Loucy (cell line): ENCODE measurements around the gene GBP6.
A peak's percentile ranks its signal among the peaks of the same experiment; 100 is the strongest.
"Not testable (repeated sequence)": the region's sequence is repeated elsewhere in the genome, so short reads cannot be mapped to it uniquely, and the experiment has no call there.

Experiments used
- H2AFZ ChIP-seq: fragments of 200-600 bp; sonication (generic); 2 replicates; pipeline ENCODE4 v1.6.0; 2016; ENCODE audit warnings: antibody characterized with exemption, mild to moderate bottlenecking, low read length, moderate library complexity
- H3F3A ChIP-seq: fragments of 200-600 bp; 2 replicates; pipeline ENCODE4 v1.6.0; 2016; ENCODE audit warnings: antibody characterized with exemption, low read depth, mild to moderate bottlenecking
- H3K27me3 ChIP-seq: fragments of 200-600 bp; sonication (generic); 2 replicates; pipeline ENCODE4 v1.6.1; 2014; ENCODE audit warnings: low read length, mild to moderate bottlenecking; ENCODE audit not compliant: insufficient read depth, poor library complexity, severe bottlenecking
- H3K36me3 ChIP-seq: fragments of 200-600 bp; sonication (generic); 2 replicates; pipeline ENCODE4 v1.6.1; 2016; ENCODE audit warnings: low read length; ENCODE audit not compliant: insufficient read depth
- H3K4me1 ChIP-seq: fragments of 200-600 bp; sonication (generic); 2 replicates; pipeline ENCODE4 v1.5.1; 2014; ENCODE audit warnings: low read length, mild to moderate bottlenecking; ENCODE audit not compliant: insufficient read depth, poor library complexity, severe bottlenecking
- H3K4me2 ChIP-seq: fragments of 200-600 bp; sonication (generic); 2 replicates; pipeline ENCODE4 v1.6.0; 2014; ENCODE audit warnings: antibody characterized with exemption, low read length, low read depth, mild to moderate bottlenecking; ENCODE audit not compliant: poor library complexity, severe bottlenecking
- H3K4me3 ChIP-seq: fragments of 200-600 bp; sonication (generic); 2 replicates; pipeline ENCODE4 v1.5.1; 2014; ENCODE audit warnings: low read length, mild to moderate bottlenecking, mixed read lengths; ENCODE audit not compliant: poor library complexity, severe bottlenecking
- H3K79me2 ChIP-seq: fragments of 200-600 bp; sonication (generic); 2 replicates; pipeline ENCODE4 v1.6.1; 2014; ENCODE audit warnings: low read length; ENCODE audit not compliant: insufficient read depth
- H3K9ac ChIP-seq: fragments of 200-600 bp; sonication (generic); 2 replicates; pipeline ENCODE4 v1.6.0; 2014; ENCODE audit warnings: mild to moderate bottlenecking, low read depth, low read length, moderate library complexity; ENCODE audit not compliant: poor library complexity, severe bottlenecking
- H3K9me2 ChIP-seq: fragments of 200-600 bp; sonication (generic); replicated peaks from 2 replicates; pipeline ENCODE4 v1.6.1; 2016; ENCODE audit warnings: low read depth, low read length, mixed read lengths
- H3K9me3 ChIP-seq: fragments of 200-600 bp; sonication (generic); 2 replicates; pipeline ENCODE4 v1.6.1; 2014; ENCODE audit warnings: mild to moderate bottlenecking, antibody characterized with exemption, low read length, low read depth; ENCODE audit not compliant: insufficient read depth
- H4K20me1 ChIP-seq: fragments of 200-600 bp; sonication (generic); 2 replicates; pipeline ENCODE4 v1.6.0; 2014; ENCODE audit warnings: antibody characterized with exemption, low read length, mild to moderate bottlenecking; ENCODE audit not compliant: insufficient read depth, poor library complexity, severe bottlenecking
- EZH2phosphoT487 ChIP-seq: fragments of 200-600 bp; IDR thresholded peaks from 2 replicates; pipeline ENCODE4 v1.6.1; 2018; ENCODE audit warnings: antibody characterized with exemption, mild to moderate bottlenecking, moderate library complexity, borderline replicate concordance
- TF ChIP-seq, protein P1 (sequence below): fragments of 200-600 bp; sonication (generic); conservative IDR thresholded peaks from 2 replicates; pipeline ENCODE4 v1.5.1; 2014; ENCODE audit warnings: mild to moderate bottlenecking, antibody characterized with exemption, low read length

GBP6 gene

DNA sequence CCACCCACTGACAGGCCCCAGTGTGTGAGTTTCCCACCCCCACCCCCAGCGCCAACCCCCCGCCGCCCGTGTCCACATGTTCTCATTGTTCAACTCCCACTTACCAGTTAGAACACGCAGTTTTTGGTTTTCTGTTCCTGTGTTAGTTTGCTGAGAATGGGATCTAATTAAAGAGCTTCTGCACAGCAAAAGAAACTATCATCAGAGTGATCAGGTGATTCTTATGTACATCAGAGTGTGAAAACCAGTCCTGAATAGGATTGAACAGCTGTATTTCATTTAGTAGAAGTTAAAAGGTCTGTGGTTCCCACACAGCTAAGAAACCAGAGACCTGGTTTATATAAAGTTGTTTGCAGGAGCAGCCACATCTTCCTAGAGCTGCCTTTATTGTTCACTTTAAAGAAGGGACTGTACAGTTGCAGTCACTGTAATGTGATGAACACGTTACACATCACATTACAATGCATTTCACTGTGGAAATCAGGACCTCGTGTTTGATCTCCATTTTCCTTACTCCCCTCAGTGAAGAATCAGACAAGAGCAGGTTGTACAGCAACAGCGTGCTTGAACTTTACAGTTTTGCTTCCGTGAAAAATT is 1.2 kb downstream of the GBP6 start:
- Histone ChIP-seq H3K4me3 (no peak overlapping the region), H4K20me1 (no peaks in the 10 kb centered on the region), H2AFZ (0 out of 2 replicates have a peak overlapping the region, but pooled peaks have one; percentile 13), H3K79me2 (no peaks in the 10 kb centered on the region), H3K4me1 (no peaks in the 10 kb centered on the region), H3K27me3 (no peaks in the 10 kb centered on the region), H3K9ac (no peak overlapping the region), H3K9me3 (no peaks in the 10 kb centered on the region), H3K9me2 (no peaks in the 10 kb centered on the region), H3K4me2 (no peak overlapping the region), H3F3A (no peaks in the 10 kb centered on the region), H3K36me3 (no peaks in the 10 kb centered on the region)
- TF ChIP-seq, protein P1, sequence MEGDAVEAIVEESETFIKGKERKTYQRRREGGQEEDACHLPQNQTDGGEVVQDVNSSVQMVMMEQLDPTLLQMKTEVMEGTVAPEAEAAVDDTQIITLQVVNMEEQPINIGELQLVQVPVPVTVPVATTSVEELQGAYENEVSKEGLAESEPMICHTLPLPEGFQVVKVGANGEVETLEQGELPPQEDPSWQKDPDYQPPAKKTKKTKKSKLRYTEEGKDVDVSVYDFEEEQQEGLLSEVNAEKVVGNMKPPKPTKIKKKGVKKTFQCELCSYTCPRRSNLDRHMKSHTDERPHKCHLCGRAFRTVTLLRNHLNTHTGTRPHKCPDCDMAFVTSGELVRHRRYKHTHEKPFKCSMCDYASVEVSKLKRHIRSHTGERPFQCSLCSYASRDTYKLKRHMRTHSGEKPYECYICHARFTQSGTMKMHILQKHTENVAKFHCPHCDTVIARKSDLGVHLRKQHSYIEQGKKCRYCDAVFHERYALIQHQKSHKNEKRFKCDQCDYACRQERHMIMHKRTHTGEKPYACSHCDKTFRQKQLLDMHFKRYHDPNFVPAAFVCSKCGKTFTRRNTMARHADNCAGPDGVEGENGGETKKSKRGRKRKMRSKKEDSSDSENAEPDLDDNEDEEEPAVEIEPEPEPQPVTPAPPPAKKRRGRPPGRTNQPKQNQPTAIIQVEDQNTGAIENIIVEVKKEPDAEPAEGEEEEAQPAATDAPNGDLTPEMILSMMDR = no peak
- no peak for TF ChIP-seq EZH2phosphoT487

DNA sequence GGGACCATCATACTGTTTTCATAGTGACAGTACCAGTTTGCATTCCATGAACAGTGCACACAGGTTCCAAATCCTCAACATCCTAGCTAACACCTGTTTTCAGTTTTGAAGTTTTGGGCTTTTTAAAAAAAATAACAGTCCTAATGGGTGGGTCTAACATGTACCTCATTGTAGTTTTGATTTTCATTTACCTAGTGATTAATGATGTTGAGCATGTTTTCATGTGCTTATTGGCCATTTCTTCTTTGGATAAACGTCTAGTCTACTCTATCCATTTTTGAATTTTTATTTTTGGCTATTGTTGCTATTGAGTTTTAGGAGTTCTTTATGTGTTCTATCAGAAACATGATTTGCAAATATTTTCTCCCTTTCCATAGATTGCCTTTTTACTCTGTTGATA is 3.4 kb downstream of the GBP6 start:
- Histone ChIP-seq H4K20me1 (no peaks in the 10 kb centered on the region), H3K4me3 (no peak overlapping the region), H3K9ac (no peak overlapping the region), H3K9me2 (no peaks in the 10 kb centered on the region), H3K36me3 (no peaks in the 10 kb centered on the region), H2AFZ (no peak overlapping the region), H3K9me3 (no peaks in the 10 kb centered on the region), H3K79me2 (no peaks in the 10 kb centered on the region), H3K27me3 (no peaks in the 10 kb centered on the region), H3F3A (no peaks in the 10 kb centered on the region), H3K4me2 (no peak overlapping the region), H3K4me1 (no peaks in the 10 kb centered on the region)
- TF ChIP-seq EZH2phosphoT487 = no peak
- TF ChIP-seq, protein P1 = no peak

DNA sequence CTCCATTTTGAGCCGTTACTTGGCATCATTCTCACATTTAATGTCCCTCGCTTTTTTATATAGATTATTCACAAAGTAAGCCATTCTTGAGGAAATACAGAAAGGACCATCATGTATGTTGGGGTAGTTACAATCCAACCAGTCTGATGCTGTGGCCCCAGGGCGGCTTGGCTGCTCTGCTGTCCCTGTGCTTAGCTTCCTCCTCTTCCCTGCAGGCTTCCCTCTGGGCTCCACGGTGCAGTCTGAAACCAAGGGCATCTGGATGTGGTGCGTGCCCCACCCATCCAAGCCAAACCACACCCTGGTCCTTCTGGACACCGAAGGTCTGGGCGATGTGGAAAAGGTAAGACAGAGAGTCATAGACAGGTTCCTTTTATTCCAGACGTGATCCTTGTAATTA is 5.5 kb downstream of the GBP6 start:
- Histone ChIP-seq H3K36me3 (no peaks in the 10 kb centered on the region), H3K9me3 (no peaks in the 10 kb centered on the region), H3K79me2 (no peaks in the 10 kb centered on the region), H2AFZ (no peak overlapping the region), H3K9ac (no peak overlapping the region), H3K4me2 (no peak overlapping the region), H3K9me2 (no peaks in the 10 kb centered on the region), H3K4me1 (no peaks in the 10 kb centered on the region), H3F3A (no peaks in the 10 kb centered on the region), H3K4me3 (no peak overlapping the region), H4K20me1 (no peaks in the 10 kb centered on the region), H3K27me3 (no peaks in the 10 kb centered on the region)
- no peak for TF ChIP-seq EZH2phosphoT487

DNA sequence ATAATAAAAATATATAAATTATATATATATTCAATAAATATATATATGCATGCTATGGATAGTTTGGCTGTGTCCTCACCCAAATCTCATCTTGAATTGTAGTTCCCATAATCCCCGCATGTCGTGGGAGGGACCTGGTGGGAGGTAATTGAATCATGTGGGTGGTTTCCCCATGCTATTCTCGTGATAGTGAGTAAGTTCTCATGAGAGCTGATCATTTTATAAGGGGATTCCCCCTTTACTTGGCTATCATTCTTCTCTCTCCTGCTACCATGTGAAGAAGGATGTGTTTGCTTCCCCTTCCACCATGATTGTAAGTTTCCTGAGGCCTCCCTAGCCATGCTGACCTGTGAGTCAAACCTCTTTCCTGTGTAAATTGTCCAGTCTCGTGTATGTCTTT is 10.0 kb downstream of the GBP6 start:
- H3K9me3 ChIP-seq, H3F3A ChIP-seq, H3K4me3 ChIP-seq, H3K9ac ChIP-seq, H3K79me2 ChIP-seq, H3K9me2 ChIP-seq, H3K36me3 ChIP-seq, H3K27me3 ChIP-seq, H2AFZ ChIP-seq, H3K4me1 ChIP-seq, H3K4me2 ChIP-seq, H4K20me1 ChIP-seq: not testable (repeated sequence)
